DOHH2 (cell line): ENCODE measurements around the gene ITGAX.

Experiments
- CTCF ChIP-seq: fragments of 200-600 bp; sonication (generic); IDR thresholded peaks from one replicate; pipeline ENCODE4 v1.5.1; 2014; ENCODE audit warnings: antibody characterized with exemption, mild to moderate bottlenecking, low read depth, low read length; ENCODE audit not compliant: poor library complexity, severe bottlenecking
- EZH2phosphoT487 ChIP-seq: fragments of 200-600 bp; sonication (generic); IDR thresholded peaks from 2 replicates; pipeline ENCODE4 v1.6.1; 2017; ENCODE audit warnings: borderline replicate concordance, mild to moderate bottlenecking, antibody characterized with exemption, low read length, moderate library complexity, mixed read lengths

DNA sequence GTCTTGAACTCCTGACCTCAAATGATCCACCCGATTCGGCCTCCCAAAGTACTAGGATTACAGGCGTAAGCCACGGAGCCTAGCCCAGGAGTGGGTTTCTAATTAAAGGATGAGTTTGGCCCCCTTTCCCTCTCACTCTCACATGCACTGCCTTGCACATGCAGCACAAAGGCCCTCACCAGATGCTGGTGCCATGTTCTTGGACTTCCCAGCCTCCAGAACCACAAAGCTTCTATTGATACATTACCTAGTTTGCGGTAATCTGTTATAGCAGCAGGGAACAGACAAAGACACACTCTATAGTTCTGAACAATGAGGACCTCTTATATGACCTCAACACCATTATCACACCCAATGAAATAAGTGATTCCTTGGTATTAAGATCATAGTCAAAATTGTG, 20.3 kb downstream of the ITGAX start:
- TF ChIP-seq CTCF (no peak), EZH2phosphoT487 (no peak)
